HG03097 (cell line): ENCODE data around the gene MCF2L.
"Not testable (repeated sequence)": the region's sequence is repeated elsewhere in the genome, so short reads cannot be mapped to it uniquely, and the experiment has no call there.

ENCODE experiments used
- ATAC-seq: cut with Tn5 transposase; IDR thresholded peaks from one replicate; pipeline ENCODE4 v1.9.1; 2021; ENCODE audit not compliant: unreplicated experiment, low FRiP score

Gene MCF2L

GRCh38 chr13:113029061-113029445 is 60.0 kb downstream of the MCF2L start:
- ATAC-seq, result no peak

- no peak for ATAC-seq
Observed at GRCh38 chr13:113029487-113030258, 60.7 kb downstream of the MCF2L start.

- not testable (repeated sequence) for ATAC-seq
Observed at GRCh38 chr13:113030259-113030640, 61.2 kb downstream of the MCF2L start.

- ATAC-seq, result no peak
Observed at GRCh38 chr13:113031465-113031864, 62.5 kb downstream of the MCF2L start.

GRCh38 chr13:113032291-113032690 is 63.3 kb downstream of the MCF2L start:
- ATAC-seq, result no peak

- no peak for ATAC-seq
Observed at GRCh38 chr13:113033054-113033850, 64.2 kb downstream of the MCF2L start.

GRCh38 chr13:113034451-113035212 is 65.6 kb downstream of the MCF2L start:
- no peak for ATAC-seq

- ATAC-seq, result no peak
Observed at GRCh38 chr13:113035213-113035800, 66.3 kb downstream of the MCF2L start.

GRCh38 chr13:113036401-113036800 is 67.4 kb downstream of the MCF2L start:
- no peak for ATAC-seq

GRCh38 chr13:113040031-113040430 is 71.0 kb downstream of the MCF2L start:
- no peak for ATAC-seq

GRCh38 chr13:113040597-113041292 is 71.7 kb downstream of the MCF2L start:
- no peak for ATAC-seq

- ATAC-seq, result no peak
Observed at GRCh38 chr13:113041293-113041690, 72.3 kb downstream of the MCF2L start.

GRCh38 chr13:113041896-113042295 is 72.9 kb downstream of the MCF2L start:
- ATAC-seq, result no peak

GRCh38 chr13:113042456-113042855 is 73.4 kb downstream of the MCF2L start:
- ATAC-seq, result no peak

- ATAC-seq, result no peak
Observed at GRCh38 chr13:113043001-113043630, 74.1 kb downstream of the MCF2L start.

- no peak for ATAC-seq
Observed at GRCh38 chr13:113043931-113044330, 74.9 kb downstream of the MCF2L start.

- no peak for ATAC-seq
Observed at GRCh38 chr13:113044391-113045114, 75.5 kb downstream of the MCF2L start.

GRCh38 chr13:113045251-113046127 is 76.5 kb downstream of the MCF2L start:
- ATAC-seq, result no peak
